D721Med (cell line): ENCODE results near the gene AP1M1.

Experiments
- DNase-seq: peaks from one replicate; pipeline ENCODE4 v3.0.0; 2011; ENCODE audit warnings: low spot score; ENCODE audit not compliant: insufficient read length
- FAIRE-seq: peaks from 2 replicates; lab custom pipeline; 2011; peaks lifted over from hg19 to GRCh38; lab: Jason Lieb, UNC
- CTCF ChIP-seq: IDR thresholded peaks from 2 replicates; pipeline ENCODE4 v1.5.1; 2012; ENCODE audit warnings: mild to moderate bottlenecking, control low read depth; ENCODE audit not compliant: insufficient read depth; ENCODE audit errors: missing control alignments

Gene AP1M1

DNA sequence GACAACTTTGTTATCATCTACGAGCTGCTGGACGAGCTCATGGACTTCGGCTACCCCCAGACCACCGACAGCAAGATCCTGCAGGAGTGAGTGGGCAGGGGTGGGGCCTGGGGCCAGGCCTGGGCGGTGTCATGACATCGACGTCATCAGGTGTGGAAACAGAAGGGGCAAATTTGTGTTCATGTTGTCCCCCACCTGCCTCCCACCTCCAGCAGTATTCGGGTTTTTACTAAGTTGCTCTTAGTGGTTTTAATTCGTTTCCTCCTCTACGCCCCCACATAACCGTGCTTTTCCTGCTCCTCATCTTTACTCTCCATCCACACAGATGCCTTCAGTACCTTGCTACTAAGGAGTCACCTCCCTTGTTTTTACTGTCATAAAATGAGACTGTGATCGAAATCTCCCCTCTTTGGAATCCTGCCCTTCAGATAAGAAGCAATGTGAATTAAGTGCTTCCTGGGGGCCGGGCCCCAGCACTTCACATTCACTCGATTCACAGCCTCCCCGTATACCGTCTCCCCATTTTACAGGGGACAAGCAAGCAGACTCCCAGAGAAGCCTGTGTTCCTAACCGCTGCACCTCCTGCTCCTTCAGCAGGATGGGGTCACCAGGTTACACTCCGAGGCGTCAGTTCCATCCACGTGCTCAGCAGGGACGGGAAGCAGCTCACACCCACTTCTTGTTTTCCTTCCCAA lies 10.5 kb downstream of the AP1M1 start:
- no peak for DNase-seq
- TF ChIP-seq CTCF, result no peak
- no peak for FAIRE-seq

DNA sequence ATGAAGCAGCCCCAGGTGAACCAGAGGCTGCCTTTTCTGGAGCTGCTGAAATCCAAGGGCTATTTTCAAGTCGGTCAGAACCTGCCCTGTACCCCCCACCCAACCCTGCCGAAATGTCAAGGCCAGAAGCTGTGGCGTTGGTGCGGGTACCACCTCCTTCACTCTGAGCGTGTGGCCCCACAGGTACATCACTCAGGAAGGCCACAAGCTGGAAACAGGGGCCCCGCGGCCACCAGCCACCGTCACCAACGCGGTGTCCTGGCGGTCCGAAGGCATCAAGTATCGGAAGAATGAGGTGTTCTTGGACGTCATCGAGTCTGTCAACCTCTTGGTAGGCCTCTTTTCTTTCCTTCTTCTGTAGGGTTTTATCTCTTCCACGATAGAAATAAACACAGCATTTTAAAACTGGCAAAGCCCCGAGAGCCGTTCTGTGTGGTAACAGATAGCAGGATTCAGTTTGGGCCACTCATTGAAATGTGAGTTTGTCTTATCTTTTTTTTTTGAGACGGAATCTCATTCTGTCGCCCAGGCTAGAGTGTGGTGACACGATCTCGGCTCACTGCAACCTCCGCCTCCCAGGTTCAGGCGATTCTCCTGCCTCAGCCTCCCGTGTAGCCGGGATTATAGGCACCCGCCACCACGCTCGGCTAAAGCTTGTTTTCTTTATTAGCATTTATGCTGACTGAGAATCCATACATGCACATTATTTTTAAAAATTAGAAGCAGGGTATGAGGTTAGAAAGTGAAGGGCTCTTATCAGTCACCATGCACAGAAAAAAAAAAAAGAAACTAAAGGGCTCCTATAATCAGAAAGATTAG lies 11.3 kb downstream of the AP1M1 start:
- no peak for TF ChIP-seq CTCF
- no peak for FAIRE-seq
- no peak for DNase-seq

DNA sequence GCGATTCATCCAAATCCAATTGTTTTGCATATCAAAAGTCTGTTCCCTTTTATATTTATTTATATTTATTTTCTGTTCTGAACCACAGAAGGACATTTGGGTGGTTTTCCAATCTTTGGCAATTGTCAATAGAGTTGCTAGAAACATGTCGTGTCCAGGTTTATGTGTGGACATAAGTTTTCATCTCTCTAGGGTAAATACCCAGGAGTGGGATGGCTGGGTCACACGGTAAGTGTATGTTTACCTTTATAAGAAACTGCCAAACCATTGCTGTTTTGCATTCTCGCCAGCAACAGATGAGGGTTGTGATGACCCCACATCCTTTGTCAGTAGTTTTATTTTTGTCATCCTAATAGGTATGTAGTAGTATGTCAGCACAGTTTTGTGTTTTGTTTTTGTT lies 12.5 kb downstream of the AP1M1 start:
- DNase-seq (no peak), FAIRE-seq (no peak)
- no peak for TF ChIP-seq CTCF

DNA sequence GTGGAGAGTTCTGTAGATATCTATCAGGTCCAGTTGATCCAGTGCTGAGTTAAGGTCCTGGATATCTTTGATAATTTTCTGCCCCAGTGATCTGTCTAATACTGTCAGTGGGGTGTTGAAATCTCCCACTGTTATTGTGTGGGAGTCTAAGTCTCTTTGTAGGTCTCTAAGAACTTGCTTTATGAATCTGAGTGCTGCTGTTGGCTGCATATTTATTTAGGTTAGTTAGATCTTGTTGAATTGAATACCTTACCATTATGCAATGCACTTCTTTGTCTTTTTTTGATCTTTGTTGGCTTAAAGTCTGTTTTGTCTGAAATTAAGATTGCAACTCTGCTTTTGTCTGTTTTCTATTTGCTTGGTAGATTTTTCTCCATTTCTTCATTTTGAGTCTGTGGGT lies 15.4 kb downstream of the AP1M1 start:
- DNase-seq (no peak), FAIRE-seq (no peak)
- TF ChIP-seq CTCF, result no peak

- no peak for DNase-seq
- no peak for FAIRE-seq
- no peak for TF ChIP-seq CTCF
Observed at GRCh38 chr19:16216744-16217670, 19.3 kb downstream of the AP1M1 start.

DNA sequence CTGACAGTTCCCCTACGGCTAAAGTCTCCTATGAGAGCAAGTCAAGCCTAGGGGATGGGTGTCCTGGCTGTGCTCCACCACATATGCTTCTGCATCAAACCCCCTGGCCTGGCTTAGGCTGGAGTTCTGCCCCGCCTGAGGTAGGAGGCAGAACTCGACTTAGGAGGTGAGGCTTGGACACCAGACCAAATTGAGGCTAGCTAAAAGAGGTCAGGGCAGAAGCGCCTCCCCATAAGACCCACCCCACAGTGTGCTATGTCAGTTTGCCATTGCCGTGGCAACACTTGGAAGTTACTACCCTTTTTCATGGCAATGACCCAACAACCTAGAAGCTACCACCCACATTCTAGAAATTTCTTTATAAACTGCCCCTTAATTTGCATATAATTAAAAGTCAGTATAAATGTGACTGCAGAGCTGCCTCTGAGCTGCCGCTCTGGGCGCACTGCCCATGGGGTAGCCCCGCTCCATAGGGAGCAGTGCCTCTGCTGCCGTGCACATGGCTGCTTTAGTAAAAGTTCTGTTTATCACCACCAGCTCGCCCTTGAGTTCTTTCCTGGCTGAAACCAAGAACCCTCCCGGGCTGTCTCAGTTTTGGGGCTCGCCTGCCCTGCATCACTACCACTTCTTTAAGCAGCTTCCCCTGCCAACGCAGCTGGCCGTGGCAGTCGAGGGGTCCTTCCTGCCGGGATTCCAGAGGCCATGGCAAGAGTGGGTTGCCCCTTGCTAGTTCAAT lies 20.2 kb downstream of the AP1M1 start:
- DNase-seq (no peak), FAIRE-seq (no peak)
- TF ChIP-seq CTCF, result no peak
